HEK293 (cell line): ENCODE results near the gene PITRM1.

Experiments used
- CTCF ChIA-PET: fragments of 350-600 bp; formaldehyde crosslinking; extraction: SDS; loops from one replicate; lab custom pipeline; 2021; ENCODE audit warnings: antibody characterized with exemption; lab: Yijun Ruan, JAX
- POLR2A ChIA-PET: fragments of 300-600 bp; formaldehyde crosslinking; extraction: SDS; loops from one replicate; lab custom pipeline; 2020; ENCODE audit warnings: antibody characterized with exemption, inconsistent platforms; lab: Yijun Ruan, JAX
- H3K27ac ChIP-seq: fragments of 200-500 bp; sonication (Bioruptor generic); 2 replicates; pipeline ENCODE4 v1.5.1; 2014; ENCODE audit warnings: low read depth, low read length, control low read depth, inconsistent platforms; ENCODE audit errors: extremely low read depth
- H3K36me3 ChIP-seq, 2 experiments: fragments of 200-500 bp in 1 of 2; sonication (Bioruptor generic) in 1 of 2; 1 replicate in 1 of 2; 2 replicates in 1 of 2; pipeline ENCODE4 v1.5.1; 2014 to 2017; ENCODE audit warnings: inconsistent platforms in 2 of 2, low read length in 2 of 2; ENCODE audit not compliant: control insufficient read depth in 2 of 2, insufficient read depth in 1 of 2
- H3K4me1 ChIP-seq: fragments of 200-500 bp; sonication (Bioruptor generic); 2 replicates; pipeline ENCODE4 v1.5.1; 2014; ENCODE audit warnings: mild to moderate bottlenecking, low read length, inconsistent platforms; ENCODE audit not compliant: control insufficient read depth, insufficient read depth
- H3K4me3 ChIP-seq: 2 replicates; pipeline ENCODE4 v1.5.1; 2011; ENCODE audit warnings: low read depth, mild to moderate bottlenecking, control low read depth, low read length, moderate library complexity
- H3K9me3 ChIP-seq: fragments of 200-500 bp; sonication (Bioruptor generic); 2 replicates; pipeline ENCODE4 v1.5.1; 2014; ENCODE audit warnings: low read depth, low read length, inconsistent platforms; ENCODE audit not compliant: control insufficient read depth, insufficient read depth
- BCL6B ChIP-seq: fragments of 450-650 bp; formaldehyde crosslinking; IDR thresholded peaks from 2 replicates; pipeline ENCODE4 v1.5.1; 2017; ENCODE audit warnings: missing biosample characterization, missing genetic modification characterization
- CTCF ChIP-seq: fragments of 450-650 bp; formaldehyde crosslinking; IDR thresholded peaks from 2 replicates; pipeline ENCODE4 v1.5.1; 2016; ENCODE audit warnings: missing biosample characterization, missing genetic modification characterization
- GLIS2 ChIP-seq: fragments of 450-650 bp; formaldehyde crosslinking; IDR thresholded peaks from 2 replicates; pipeline ENCODE4 v1.5.1; 2016; ENCODE audit warnings: missing biosample characterization, missing genetic modification characterization
- KLF1 ChIP-seq: fragments of 450-650 bp; formaldehyde crosslinking; IDR thresholded peaks from 2 replicates; pipeline ENCODE4 v1.5.1; 2016; ENCODE audit warnings: missing biosample characterization, missing genetic modification characterization
- PRDM1 ChIP-seq: fragments of 450-650 bp; formaldehyde crosslinking; IDR thresholded peaks from 2 replicates; pipeline ENCODE4; 2016; ENCODE audit warnings: missing biosample characterization, missing genetic modification characterization
- ZIC2 ChIP-seq: fragments of 450-650 bp; formaldehyde crosslinking; IDR thresholded peaks from 2 replicates; pipeline ENCODE4 v1.5.1; 2016; ENCODE audit warnings: missing biosample characterization, missing genetic modification characterization
- ZNF138 ChIP-seq: fragments of 450-650 bp; formaldehyde crosslinking; IDR thresholded peaks from 2 replicates; pipeline ENCODE4 v1.5.1; 2016; ENCODE audit warnings: missing biosample characterization, missing genetic modification characterization, borderline replicate concordance
- ZNF148 ChIP-seq: fragments of 450-650 bp; formaldehyde crosslinking; IDR thresholded peaks from 2 replicates; pipeline ENCODE4 v1.5.0; 2017; ENCODE audit warnings: missing biosample characterization, missing genetic modification characterization, borderline replicate concordance
- ZNF2 ChIP-seq: fragments of 450-650 bp; formaldehyde crosslinking; IDR thresholded peaks from 2 replicates; pipeline ENCODE4 v1.5.1; 2016; ENCODE audit warnings: missing biosample characterization, missing genetic modification characterization
- ZNF248 ChIP-seq: fragments of 450-650 bp; formaldehyde crosslinking; IDR thresholded peaks from 2 replicates; pipeline ENCODE4 v1.5.1; 2017; ENCODE audit warnings: missing biosample characterization, missing genetic modification characterization
- ZNF266 ChIP-seq: fragments of 450-650 bp; formaldehyde crosslinking; IDR thresholded peaks from 2 replicates; pipeline ENCODE4 v1.5.1; 2016; ENCODE audit warnings: missing biosample characterization, missing genetic modification characterization, low read depth
- ZNF274 ChIP-seq, 2 experiments: fragments of 200-500 bp in 1 of 2; fragments of 450-650 bp in 1 of 2; sonication (Bioruptor generic) in 1 of 2; formaldehyde crosslinking in 1 of 2; IDR thresholded peaks; 2 replicates each; pipeline versions ENCODE4 v1.5.1 to v1.6.1; 2014 to 2016; ENCODE audit warnings: borderline replicate concordance in 1 of 2, inconsistent platforms in 1 of 2, low read length in 1 of 2, missing biosample characterization in 1 of 2, missing genetic modification characterization in 1 of 2
- ZNF302 ChIP-seq: fragments of 450-650 bp; formaldehyde crosslinking; IDR thresholded peaks from 2 replicates; pipeline ENCODE4 v1.5.1; 2016; ENCODE audit warnings: missing biosample characterization, missing genetic modification characterization, low read depth
- ZNF514 ChIP-seq: fragments of 450-650 bp; formaldehyde crosslinking; IDR thresholded peaks from 2 replicates; pipeline ENCODE4 v1.5.1; 2016; ENCODE audit warnings: missing biosample characterization, missing genetic modification characterization
- ZNF776 ChIP-seq: fragments of 450-650 bp; formaldehyde crosslinking; IDR thresholded peaks from 2 replicates; pipeline ENCODE4 v1.5.0; 2017; ENCODE audit warnings: missing biosample characterization, missing genetic modification characterization, borderline replicate concordance
- ZNF791 ChIP-seq: fragments of 450-650 bp; formaldehyde crosslinking; IDR thresholded peaks from 2 replicates; pipeline ENCODE4 v1.5.1; 2016; ENCODE audit warnings: missing biosample characterization, missing genetic modification characterization
- ZSCAN4 ChIP-seq: fragments of 450-650 bp; formaldehyde crosslinking; IDR thresholded peaks from 2 replicates; pipeline ENCODE4 v1.5.1; 2017; ENCODE audit warnings: missing biosample characterization, missing genetic modification characterization
- TF ChIP-seq, protein P1 (sequence below): fragments of 450-650 bp; formaldehyde crosslinking; IDR thresholded peaks from 2 replicates; pipeline ENCODE4 v1.5.1; 2017; ENCODE audit warnings: missing biosample characterization, missing genetic modification characterization

PITRM1 gene

DNA sequence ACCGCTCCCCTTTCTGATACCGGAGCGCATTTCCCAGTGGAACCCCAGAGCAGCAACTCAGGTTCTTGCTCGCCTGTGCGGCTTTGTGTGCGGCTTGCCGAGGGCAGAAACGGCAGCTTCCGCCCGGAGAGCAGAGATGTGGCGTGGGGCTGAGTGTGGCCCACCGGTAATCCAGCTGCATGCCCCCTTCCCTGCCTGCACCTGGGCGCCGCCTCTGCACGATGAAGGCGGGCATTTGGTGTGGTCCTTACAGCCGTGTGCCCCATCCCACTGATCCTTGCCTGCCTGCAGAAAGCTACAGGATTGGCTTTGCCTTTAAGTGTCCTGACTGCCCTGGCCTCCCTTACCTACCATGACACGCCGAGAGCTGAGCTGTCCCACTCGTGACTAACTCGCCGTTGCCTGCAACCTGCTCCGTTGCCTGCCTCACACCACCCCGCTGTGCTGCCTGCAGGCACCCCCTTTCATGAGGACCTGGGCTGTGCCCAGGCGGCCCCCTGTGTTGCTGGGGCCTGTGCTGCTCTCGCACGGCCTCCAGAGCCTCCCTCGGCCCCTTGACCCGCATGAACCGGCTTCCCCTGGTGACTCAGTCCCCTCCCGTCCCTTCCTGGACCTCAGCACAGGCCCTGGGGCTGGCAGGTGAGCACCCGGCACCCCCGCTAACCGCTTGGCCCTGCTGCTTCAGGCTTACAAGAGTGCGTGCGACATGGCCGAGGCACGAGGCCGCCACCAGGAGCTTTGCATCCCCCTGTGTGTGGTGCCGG is 48.0 kb downstream of the PITRM1 start:
- no peak overlapping the region for H3K27ac ChIP-seq
- POLR2A ChIA-PET = no interaction called here
- H3K4me3 ChIP-seq = no peak overlapping the region
- H3K4me1 ChIP-seq = peaks cover 12% of the 10 kb centered on the region; the same call in 1 of the 2 replicates
- peaks cover 5 to 62% of the 10 kb centered on the region in 2 experiments; a peak in 2 of 3 replicates for H3K36me3 ChIP-seq
- no peaks in the 10 kb centered on the region for H3K9me3 ChIP-seq
- TF ChIP-seq ZNF514 (tag by site-specific recombination) (no peak), ZIC2 (tag by site-specific recombination) (peak; percentile 72), ZNF266 (no peak)
- TF ChIP-seq, protein P1, sequence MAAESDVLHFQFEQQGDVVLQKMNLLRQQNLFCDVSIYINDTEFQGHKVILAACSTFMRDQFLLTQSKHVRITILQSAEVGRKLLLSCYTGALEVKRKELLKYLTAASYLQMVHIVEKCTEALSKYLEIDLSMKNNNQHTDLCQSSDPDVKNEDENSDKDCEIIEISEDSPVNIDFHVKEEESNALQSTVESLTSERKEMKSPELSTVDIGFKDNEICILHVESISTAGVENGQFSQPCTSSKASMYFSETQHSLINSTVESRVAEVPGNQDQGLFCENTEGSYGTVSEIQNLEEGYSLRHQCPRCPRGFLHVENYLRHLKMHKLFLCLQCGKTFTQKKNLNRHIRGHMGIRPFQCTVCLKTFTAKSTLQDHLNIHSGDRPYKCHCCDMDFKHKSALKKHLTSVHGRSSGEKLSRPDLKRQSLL (tag by site-specific recombination) = no peak
- TF ChIP-seq, all 188 proteins: peak for 1
- CTCF ChIA-PET = no interaction called here

- Histone ChIP-seq H3K27ac (no peak overlapping the region), H3K36me3 (peaks cover 5 to 59% of the 10 kb centered on the region in 2 experiments; a peak in 2 of 3 replicates), H3K9me3 (no peaks in the 10 kb centered on the region), H3K4me1 (peaks cover 12% of the 10 kb centered on the region; the same call in 1 of the 2 replicates), H3K4me3 (no peak overlapping the region)
- TF ChIP-seq BCL6B (tag by site-specific recombination) = no peak
- peak; percentile 51; the same call in 1 of the 2 replicates for TF ChIP-seq KLF1 (tag by site-specific recombination)
- TF ChIP-seq ZSCAN4 (tag by site-specific recombination) = no peak
- ChIA-PET POLR2A (no interaction called here), CTCF (no interaction called here)
These were observed 48.8 kb downstream of the PITRM1 start for GRCh38 chr10:3123571-3124411.

DNA sequence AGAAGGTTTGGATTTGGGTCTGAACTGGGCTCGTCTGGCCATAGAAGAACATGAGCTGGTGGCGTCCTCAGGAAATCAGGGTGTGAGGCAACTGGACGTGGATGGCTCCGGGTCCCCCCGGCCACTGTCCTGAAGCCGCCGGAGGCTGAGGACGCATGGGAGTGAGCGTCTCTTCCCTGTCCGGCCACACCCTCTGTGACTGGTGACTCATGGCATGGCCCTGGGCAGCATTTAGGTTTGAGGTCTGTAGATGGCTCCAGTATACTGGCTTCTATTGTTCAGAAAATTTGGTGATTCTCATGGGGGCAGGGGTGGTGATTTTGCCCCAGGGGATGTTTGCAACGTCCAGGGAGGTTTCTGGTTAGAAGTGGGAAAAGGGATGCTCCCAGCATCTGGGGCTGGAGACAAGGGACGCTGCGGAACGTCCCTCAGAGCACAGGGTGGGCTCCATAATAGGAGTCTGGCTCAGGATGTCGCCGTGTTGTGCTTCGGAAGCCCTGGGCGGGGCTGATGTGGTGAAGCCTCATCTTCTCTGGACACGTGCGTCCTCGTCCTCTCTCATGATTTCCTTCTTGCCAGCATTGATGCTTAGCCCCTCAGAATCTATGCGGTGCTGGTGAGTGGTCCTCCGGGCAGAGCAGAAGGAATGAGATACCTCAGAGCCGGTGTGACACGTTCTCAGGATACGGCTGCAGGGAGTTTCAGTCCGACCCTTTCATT is 49.9 kb downstream of the PITRM1 start:
- Histone ChIP-seq H3K9me3 (no peaks in the 10 kb centered on the region), H3K4me1 (peaks cover 12% of the 10 kb centered on the region; the same call in 1 of the 2 replicates), H3K36me3 (peaks cover 10 to 59% of the 10 kb centered on the region in 2 experiments; a peak in 2 of 3 replicates), H3K4me3 (no peak overlapping the region), H3K27ac (no peak overlapping the region)
- no peak for TF ChIP-seq ZNF791
- no peak for TF ChIP-seq GLIS2 (tag by site-specific recombination)
- no peak for TF ChIP-seq ZNF776 (tag by site-specific recombination)
- no peak for TF ChIP-seq ZNF274 (IDR thresholded peaks at IDR 0.05; ENCODE audit: low read length)
- TF ChIP-seq ZNF274 (tag by site-specific recombination; IDR thresholded peaks at IDR 0.05; ENCODE audit: borderline replicate concordance) = no peak
- TF ChIP-seq ZNF138 = no peak
- no peak for TF ChIP-seq ZNF302 (tag by site-specific recombination)
- no peak for TF ChIP-seq PRDM1
- TF ChIP-seq CTCF (tag by site-specific recombination) = no peak
- no peak for TF ChIP-seq ZNF2 (tag by site-specific recombination)
- TF ChIP-seq ZNF248 (tag by site-specific recombination) = no peak
- TF ChIP-seq ZNF148 (tag by site-specific recombination) = no peak
- ChIA-PET CTCF (no interaction called here), POLR2A (no interaction called here)
